Measurements from ENCODE around the gene EVX2.
A peak's percentile ranks its signal among the peaks of the same experiment; 100 is the strongest.

The EVX2 gene

DNA sequence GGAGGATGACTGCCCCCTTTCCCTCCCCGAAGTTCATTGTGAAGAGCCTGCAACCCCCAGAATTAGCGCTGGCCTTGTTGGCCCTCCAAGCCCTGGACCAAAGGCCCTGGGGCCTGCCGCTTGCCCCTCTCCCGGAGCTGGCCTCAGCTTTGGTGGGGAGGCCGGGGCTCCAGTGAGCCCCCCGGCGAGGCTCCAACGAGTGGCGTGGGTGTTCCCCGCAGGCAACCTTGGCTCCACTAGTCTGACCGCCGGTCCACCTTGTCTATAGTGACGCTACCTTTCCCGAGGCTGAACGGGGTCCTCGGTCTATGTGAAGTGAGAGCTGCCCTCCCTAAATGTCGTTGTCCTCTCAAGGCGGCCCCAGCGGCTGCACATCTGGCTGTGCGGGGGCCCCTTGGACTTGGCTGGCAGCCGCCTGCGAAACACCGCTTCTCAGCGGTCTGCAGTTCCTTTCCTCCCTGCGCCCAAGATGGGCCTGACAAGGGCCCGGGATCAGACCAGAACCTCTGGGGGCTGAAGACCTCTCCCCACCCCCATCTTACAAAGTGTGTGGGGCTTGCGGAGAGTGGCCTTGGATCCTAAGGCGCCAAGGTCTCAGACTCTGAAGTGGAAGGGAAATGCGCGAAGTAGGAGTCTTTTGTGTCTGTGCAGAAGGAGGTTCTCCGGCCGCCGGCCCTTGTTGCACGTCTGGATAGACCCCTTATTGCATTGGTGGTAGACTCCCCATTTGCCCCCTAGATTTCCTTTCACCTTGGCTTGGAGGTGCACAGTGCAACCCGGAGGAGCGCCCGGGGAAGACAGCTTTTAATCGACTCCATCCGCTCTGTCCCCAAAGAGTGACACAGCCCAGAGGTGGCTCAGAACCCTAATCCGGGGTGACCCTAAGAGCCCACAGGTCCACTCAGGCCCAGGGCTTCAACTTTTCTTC lies 28.9 kb upstream of the EVX2 start:
- no CpG with 5 or more reads among the region's 40 CpGs for WGBS (ENCODE audit: extremely low coverage, insufficient coverage, low lambda C conversion rate)
- H4K8ac ChIP-seq (ENCODE audit: low read depth, low read length), result no peak overlapping the region
- no peak overlapping the region for H4K5ac ChIP-seq (ENCODE audit: low read length)

DNA sequence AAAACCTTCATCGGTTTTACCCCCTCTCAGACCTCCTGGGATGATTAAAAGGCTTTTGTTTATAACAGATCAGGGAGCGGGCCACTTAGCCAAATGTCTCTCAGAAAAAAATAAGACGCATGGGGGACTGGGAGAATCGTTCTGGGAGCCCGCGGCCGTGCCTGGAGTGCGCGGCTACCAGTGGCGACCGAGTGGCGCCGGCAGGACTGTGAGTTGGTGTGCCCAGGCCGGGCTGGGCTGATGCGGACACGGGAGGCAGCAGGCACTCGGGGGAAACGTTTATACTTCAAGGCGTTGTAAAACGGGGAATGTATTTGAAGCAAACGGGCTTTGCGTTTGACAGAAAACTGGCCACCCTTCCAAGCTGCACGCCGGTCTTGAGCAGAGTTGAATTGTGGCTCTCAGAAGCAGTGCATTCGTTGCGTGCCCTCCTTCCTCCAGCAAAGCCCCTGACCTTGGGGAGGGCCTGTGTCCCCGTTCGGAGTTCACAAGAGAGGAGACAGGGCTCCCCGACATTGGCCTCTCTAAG lies 28.1 kb upstream of the EVX2 start:
- H3K79me2 ChIP-seq (ENCODE audit: control insufficient read depth, insufficient read depth, low read length), result no peaks in the 10 kb centered on the region
- no peak overlapping the region for H3K18ac ChIP-seq (ENCODE audit: low read length)
- no peaks in the 10 kb centered on the region for H3K4me1 ChIP-seq (ENCODE audit: control insufficient read depth, low read depth, low read length)
- H2AK5ac ChIP-seq (ENCODE audit: low read length), result no peak overlapping the region
- H2BK15ac ChIP-seq (replicated peaks; ENCODE audit: low read depth), result no peak overlapping the region
- no peak overlapping the region for H2BK120ac ChIP-seq (ENCODE audit: low read depth, low read length)
- H3K9ac ChIP-seq (ENCODE audit: low read length), result no peak overlapping the region
- no peak for DNase-seq
- no peak overlapping the region for H3K23ac ChIP-seq (ENCODE audit: low read length)
- no peaks in the 10 kb centered on the region for H3K36me3 ChIP-seq (ENCODE audit: control insufficient read depth, insufficient read depth, low read length)
- no peak overlapping the region for H3K4me2 ChIP-seq (ENCODE audit: low read length)
- H3K79me1 ChIP-seq (ENCODE audit: low read length), result no peaks in the 10 kb centered on the region
- no peak overlapping the region for H2BK5ac ChIP-seq (ENCODE audit: low read length)
- peaks cover 87% of the 10 kb centered on the region for H3K27me3 ChIP-seq (ENCODE audit: insufficient read depth, low read length, poor library complexity)
- H3K4ac ChIP-seq (ENCODE audit: low read depth, low read length), result no peak overlapping the region
- no peak overlapping the region for H3K4me3 ChIP-seq (ENCODE audit: low read length)
- no CpG with 5 or more reads among the region's 29 CpGs for WGBS (ENCODE audit: extremely low coverage, insufficient coverage, low lambda C conversion rate)
- H4K8ac ChIP-seq (ENCODE audit: low read depth, low read length), result no peak overlapping the region
- no peak overlapping the region for H3K56ac ChIP-seq (ENCODE audit: low read length)
- H3K27ac ChIP-seq (ENCODE audit: low read depth, low read length), result no peak overlapping the region
- no peak overlapping the region for H4K5ac ChIP-seq (ENCODE audit: low read length)

More for the DNA sequence above, 28.9 kb upstream of the EVX2 start:
- no peak overlapping the region for H2BK120ac ChIP-seq (ENCODE audit: low read depth, low read length)
- no peaks in the 10 kb centered on the region for H3K79me2 ChIP-seq (ENCODE audit: control insufficient read depth, insufficient read depth, low read length)
- no peak overlapping the region for H3K9ac ChIP-seq (ENCODE audit: low read length)
- H3K23ac ChIP-seq (ENCODE audit: low read length), result no peak overlapping the region
- no peaks in the 10 kb centered on the region for H3K79me1 ChIP-seq (ENCODE audit: low read length)
- no peak overlapping the region for H3K18ac ChIP-seq (ENCODE audit: low read length)
- H3K56ac ChIP-seq (ENCODE audit: low read length), result no peak overlapping the region
- no peak overlapping the region for H3K4me3 ChIP-seq (ENCODE audit: low read length)
- H2BK15ac ChIP-seq (replicated peaks; ENCODE audit: low read depth), result no peak overlapping the region
- no peak for DNase-seq
- no peak overlapping the region for H3K27ac ChIP-seq (ENCODE audit: low read depth, low read length)
- no peak overlapping the region for H2AK5ac ChIP-seq (ENCODE audit: low read length)
- no peak overlapping the region for H3K4ac ChIP-seq (ENCODE audit: low read depth, low read length)
- H3K27me3 ChIP-seq (ENCODE audit: insufficient read depth, low read length, poor library complexity), result peaks cover 89% of the 10 kb centered on the region
- no peak overlapping the region for H2BK5ac ChIP-seq (ENCODE audit: low read length)
- no peaks in the 10 kb centered on the region for H3K4me1 ChIP-seq (ENCODE audit: control insufficient read depth, low read depth, low read length)
- no peak overlapping the region for H3K4me2 ChIP-seq (ENCODE audit: low read length)
- no peaks in the 10 kb centered on the region for H3K36me3 ChIP-seq (ENCODE audit: control insufficient read depth, insufficient read depth, low read length)

DNA sequence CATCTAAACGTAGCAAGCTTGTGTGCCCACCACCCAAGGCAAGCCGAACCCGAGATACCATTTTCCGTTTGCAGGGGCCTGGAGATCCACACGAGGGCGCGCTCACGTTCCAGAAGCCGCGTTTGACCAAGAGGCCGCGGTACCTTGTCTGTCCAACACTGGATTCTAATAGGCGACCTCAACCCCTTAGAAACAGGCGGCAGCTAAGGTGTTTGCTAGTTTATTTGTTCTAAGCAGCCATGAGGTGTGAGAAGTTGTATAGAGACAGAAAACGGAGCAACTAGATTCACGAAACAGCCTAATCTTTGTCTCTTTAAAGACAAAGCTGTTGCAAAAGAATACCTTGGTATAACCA lies 27.5 kb upstream of the EVX2 start:
- H2BK15ac ChIP-seq (replicated peaks; ENCODE audit: low read depth), result no peak overlapping the region
- no peak overlapping the region for H4K5ac ChIP-seq (ENCODE audit: low read length)
- H3K4ac ChIP-seq (ENCODE audit: low read depth, low read length), result no peak overlapping the region
- no peaks in the 10 kb centered on the region for H3K4me1 ChIP-seq (ENCODE audit: control insufficient read depth, low read depth, low read length)
- peak; percentile 86 for DNase-seq
- H3K27ac ChIP-seq (ENCODE audit: low read depth, low read length), result no peak overlapping the region
- no peak overlapping the region for H2BK5ac ChIP-seq (ENCODE audit: low read length)
- H3K18ac ChIP-seq (ENCODE audit: low read length), result no peak overlapping the region
- H3K36me3 ChIP-seq (ENCODE audit: control insufficient read depth, insufficient read depth, low read length), result no peaks in the 10 kb centered on the region
- H3K56ac ChIP-seq (ENCODE audit: low read length), result no peak overlapping the region
- H3K27me3 ChIP-seq (ENCODE audit: insufficient read depth, low read length, poor library complexity), result peaks cover 85% of the 10 kb centered on the region
- H3K23ac ChIP-seq (ENCODE audit: low read length), result no peak overlapping the region
- WGBS (ENCODE audit: extremely low coverage, insufficient coverage, low lambda C conversion rate), result no CpG with 5 or more reads among the region's 16 CpGs
- no peaks in the 10 kb centered on the region for H3K79me2 ChIP-seq (ENCODE audit: control insufficient read depth, insufficient read depth, low read length)
- no peak overlapping the region for H2BK120ac ChIP-seq (ENCODE audit: low read depth, low read length)
- no peak overlapping the region for H3K4me2 ChIP-seq (ENCODE audit: low read length)
- H3K9ac ChIP-seq (ENCODE audit: low read length), result no peak overlapping the region
- H3K4me3 ChIP-seq (ENCODE audit: low read length), result no peak overlapping the region
- H2AK5ac ChIP-seq (ENCODE audit: low read length), result no peak overlapping the region
- no peaks in the 10 kb centered on the region for H3K79me1 ChIP-seq (ENCODE audit: low read length)
- no peak overlapping the region for H4K8ac ChIP-seq (ENCODE audit: low read depth, low read length)

DNA sequence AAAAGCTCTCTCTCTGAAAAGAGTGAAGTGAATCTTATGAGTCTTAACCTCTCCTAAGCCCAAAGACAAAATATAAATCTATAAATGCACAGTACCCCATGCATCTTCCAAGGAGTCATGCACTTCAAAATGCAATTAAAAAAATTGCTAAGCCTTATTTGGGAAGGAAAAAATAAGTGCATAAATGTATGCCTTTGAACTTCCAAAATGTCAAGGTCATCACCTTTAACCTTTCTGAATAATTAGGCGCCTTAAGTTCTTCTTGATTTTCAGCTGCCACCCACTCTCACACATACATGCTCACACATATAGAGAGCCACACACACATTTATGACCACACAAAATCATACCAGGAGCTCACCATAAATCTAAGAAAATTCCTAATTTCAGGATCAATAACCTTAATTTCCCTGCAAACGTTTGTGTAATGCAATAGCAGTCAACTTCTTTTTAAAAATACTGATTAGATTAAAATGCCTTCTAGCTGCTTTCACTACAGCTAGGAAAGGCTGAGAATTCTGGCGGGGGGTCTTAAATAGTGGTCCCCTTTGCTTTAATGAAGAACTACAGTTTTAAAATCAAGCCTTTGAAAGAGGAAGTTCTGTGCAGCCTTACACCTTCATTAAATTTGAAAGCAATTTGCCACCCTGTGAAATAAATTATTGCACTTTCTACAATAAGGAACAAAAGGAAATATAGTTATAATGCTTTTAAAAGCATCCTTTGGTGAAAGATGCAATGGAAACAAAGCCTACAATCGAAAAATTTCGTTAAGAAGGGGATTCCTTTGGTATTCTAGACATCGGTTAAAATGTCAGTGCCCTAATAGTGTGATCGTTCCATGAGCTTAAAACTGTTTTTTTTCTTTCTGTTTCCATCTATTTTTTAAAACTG lies 26.9 kb upstream of the EVX2 start:
- no peak overlapping the region for H3K4ac ChIP-seq (ENCODE audit: low read depth, low read length)
- H3K36me3 ChIP-seq (ENCODE audit: control insufficient read depth, insufficient read depth, low read length), result no peaks in the 10 kb centered on the region
- H3K56ac ChIP-seq (ENCODE audit: low read length), result no peak overlapping the region
- no peak overlapping the region for H3K18ac ChIP-seq (ENCODE audit: low read length)
- DNase-seq, result no peak
- H2BK5ac ChIP-seq (ENCODE audit: low read length), result no peak overlapping the region
- no peak overlapping the region for H3K23ac ChIP-seq (ENCODE audit: low read length)
- no peak overlapping the region for H3K27ac ChIP-seq (ENCODE audit: low read depth, low read length)
- H2BK15ac ChIP-seq (replicated peaks; ENCODE audit: low read depth), result no peak overlapping the region
- H3K79me2 ChIP-seq (ENCODE audit: control insufficient read depth, insufficient read depth, low read length), result no peaks in the 10 kb centered on the region
- peaks cover 85% of the 10 kb centered on the region for H3K27me3 ChIP-seq (ENCODE audit: insufficient read depth, low read length, poor library complexity)
- H3K9ac ChIP-seq (ENCODE audit: low read length), result no peak overlapping the region
- no peak overlapping the region for H2BK120ac ChIP-seq (ENCODE audit: low read depth, low read length)
- no peaks in the 10 kb centered on the region for H3K79me1 ChIP-seq (ENCODE audit: low read length)
- no peak overlapping the region for H3K4me3 ChIP-seq (ENCODE audit: low read length)
- WGBS (ENCODE audit: extremely low coverage, insufficient coverage, low lambda C conversion rate), result no CpG with 5 or more reads among the region's 7 CpGs
- no peak overlapping the region for H3K4me2 ChIP-seq (ENCODE audit: low read length)
- H4K5ac ChIP-seq (ENCODE audit: low read length), result no peak overlapping the region
- no peaks in the 10 kb centered on the region for H3K4me1 ChIP-seq (ENCODE audit: control insufficient read depth, low read depth, low read length)
- no peak overlapping the region for H2AK5ac ChIP-seq (ENCODE audit: low read length)
- H4K8ac ChIP-seq (ENCODE audit: low read depth, low read length), result no peak overlapping the region

DNA sequence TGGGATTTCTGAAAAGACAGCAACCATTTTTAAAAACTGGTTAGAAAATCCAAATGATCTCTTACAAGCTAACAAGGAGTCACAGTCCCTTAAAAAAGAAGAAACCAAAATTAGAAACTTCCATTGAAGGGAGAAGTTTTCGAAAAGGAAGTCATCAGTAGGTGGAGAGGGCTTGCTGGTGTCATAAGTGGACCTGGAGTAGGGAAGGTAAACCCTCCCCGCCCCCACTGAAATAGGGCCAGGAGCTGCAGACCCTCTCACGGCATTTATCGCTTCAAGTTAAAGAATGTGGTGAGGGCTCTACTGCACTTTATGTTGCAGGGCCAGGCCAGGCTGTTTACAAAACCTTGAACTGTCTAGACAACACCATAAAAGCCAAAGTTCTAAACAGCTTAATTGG lies 26.2 kb upstream of the EVX2 start:
- Histone ChIP-seq H2BK120ac (ENCODE audit: low read depth, low read length) (no peak overlapping the region), H3K4me3 (ENCODE audit: low read length) (no peak overlapping the region), H3K36me3 (ENCODE audit: control insufficient read depth, insufficient read depth, low read length) (no peaks in the 10 kb centered on the region), H4K5ac (ENCODE audit: low read length) (no peak overlapping the region), H3K4me2 (ENCODE audit: low read length) (no peak overlapping the region), H3K23ac (ENCODE audit: low read length) (no peak overlapping the region), H2BK15ac (replicated peaks; ENCODE audit: low read depth) (no peak overlapping the region), H2AK5ac (ENCODE audit: low read length) (no peak overlapping the region), H3K27ac (ENCODE audit: low read depth, low read length) (no peak overlapping the region), H3K9ac (ENCODE audit: low read length) (no peak overlapping the region), H3K18ac (ENCODE audit: low read length) (no peak overlapping the region), H4K8ac (ENCODE audit: low read depth, low read length) (no peak overlapping the region), H3K79me2 (ENCODE audit: control insufficient read depth, insufficient read depth, low read length) (no peaks in the 10 kb centered on the region), H3K79me1 (ENCODE audit: low read length) (no peaks in the 10 kb centered on the region), H2BK5ac (ENCODE audit: low read length) (no peak overlapping the region), H3K4me1 (ENCODE audit: control insufficient read depth, low read depth, low read length) (no peaks in the 10 kb centered on the region), H3K27me3 (ENCODE audit: insufficient read depth, low read length, poor library complexity) (peaks cover 86% of the 10 kb centered on the region), H3K4ac (ENCODE audit: low read depth, low read length) (no peak overlapping the region), H3K56ac (ENCODE audit: low read length) (no peak overlapping the region)
- no CpG with 5 or more reads among the region's 4 CpGs for WGBS (ENCODE audit: extremely low coverage, insufficient coverage, low lambda C conversion rate)
- DNase-seq, result no peak

All from mesendoderm (in vitro differentiated cells).